KG1 (cell line): ENCODE data around the gene TSR3.

ENCODE experiments used
- DNase-seq: peaks from one replicate; lab custom pipeline; 2025; lab: John Stamatoyannopoulos, UW

TSR3 gene

GRCh38 chr16:1377406-1378010, 25.8 kb upstream of the TSR3 start:
- no peak for DNase-seq

GRCh38 chr16:1375741-1376410, 24.2 kb upstream of the TSR3 start:
- DNase-seq = no peak

- DNase-seq = no peak
These were observed 23.6 kb upstream of the TSR3 start for GRCh38 chr16:1375298-1375640.

- no peak for DNase-seq
These were observed 23.0 kb upstream of the TSR3 start for GRCh38 chr16:1374418-1375297.

- DNase-seq = no peak
These were observed 20.7 kb upstream of the TSR3 start for GRCh38 chr16:1372292-1372950.

GRCh38 chr16:1371054-1371978, 19.6 kb upstream of the TSR3 start:
- DNase-seq = no peak

GRCh38 chr16:1367486-1368174, 16.0 kb upstream of the TSR3 start:
- no peak for DNase-seq

- no peak for DNase-seq
These were observed 15.1 kb upstream of the TSR3 start for GRCh38 chr16:1366712-1367299.

- no peak for DNase-seq
These were observed 14.5 kb upstream of the TSR3 start for GRCh38 chr16:1366060-1366711.

- DNase-seq = no peak
These were observed 12.8 kb upstream of the TSR3 start for GRCh38 chr16:1364510-1364909.

- DNase-seq = no peak
These were observed 11.9 kb upstream of the TSR3 start for GRCh38 chr16:1363501-1364041.

- DNase-seq = no peak
These were observed 11.1 kb upstream of the TSR3 start for GRCh38 chr16:1362807-1363206.

GRCh38 chr16:1361685-1362360, 10.1 kb upstream of the TSR3 start:
- DNase-seq = no peak

- DNase-seq = no peak
These were observed 6.4 kb upstream of the TSR3 start for GRCh38 chr16:1357906-1358566.

- DNase-seq = no peak
These were observed 4.6 kb upstream of the TSR3 start for GRCh38 chr16:1356061-1356900.

GRCh38 chr16:1355591-1355990, 3.9 kb upstream of the TSR3 start:
- no peak for DNase-seq

GRCh38 chr16:1354815-1355540, 3.3 kb upstream of the TSR3 start:
- no peak for DNase-seq
